HG03432 (cell line): ENCODE data around the gene SUPT6H.
"Not testable (repeated sequence)": the region's sequence is repeated elsewhere in the genome, so short reads cannot be mapped to it uniquely, and the experiment has no call there.

Source experiments
- ATAC-seq: cut with Tn5 transposase; IDR thresholded peaks from one replicate; pipeline ENCODE4 v1.9.1; 2021; ENCODE audit warnings: mild to moderate bottlenecking, moderate library complexity; ENCODE audit not compliant: unreplicated experiment

The SUPT6H gene

GRCh38 chr17:28646039-28646754 lies 15.8 kb upstream of the SUPT6H start:
- no peak for ATAC-seq

GRCh38 chr17:28648698-28649097 lies 13.3 kb upstream of the SUPT6H start:
- ATAC-seq = no peak

- no peak for ATAC-seq
These were observed 6.8 kb upstream of the SUPT6H start for GRCh38 chr17:28655160-28655559.

- no peak for ATAC-seq
These were observed 4.2 kb upstream of the SUPT6H start for GRCh38 chr17:28657756-28658155.

GRCh38 chr17:28658342-28658741 lies 3.7 kb upstream of the SUPT6H start:
- ATAC-seq = not testable (repeated sequence)

GRCh38 chr17:28658766-28659496 lies 3.1 kb upstream of the SUPT6H start:
- ATAC-seq = not testable (repeated sequence)

GRCh38 chr17:28659497-28659881 lies 2.5 kb upstream of the SUPT6H start:
- ATAC-seq = not testable (repeated sequence)

GRCh38 chr17:28662527-28662829 lies 473 bp downstream of the SUPT6H start:
- ATAC-seq = no peak

GRCh38 chr17:28663723-28664122 lies 1.7 kb downstream of the SUPT6H start:
- ATAC-seq = no peak

GRCh38 chr17:28665994-28666393 lies 4.0 kb downstream of the SUPT6H start:
- ATAC-seq = no peak

GRCh38 chr17:28667870-28668269 lies 5.9 kb downstream of the SUPT6H start:
- ATAC-seq = no peak

- ATAC-seq = no peak
These were observed 7.9 kb downstream of the SUPT6H start for GRCh38 chr17:28669918-28670317.

GRCh38 chr17:28675490-28675889 lies 13.5 kb downstream of the SUPT6H start:
- ATAC-seq = no peak

- ATAC-seq = no peak
These were observed 14.0 kb downstream of the SUPT6H start for GRCh38 chr17:28675980-28676379.

- ATAC-seq = no peak
These were observed 20.6 kb downstream of the SUPT6H start for GRCh38 chr17:28682655-28683054.

GRCh38 chr17:28684963-28685362 lies 23.0 kb downstream of the SUPT6H start:
- no peak for ATAC-seq

GRCh38 chr17:28685366-28685765 lies 23.4 kb downstream of the SUPT6H start:
- no peak for ATAC-seq

GRCh38 chr17:28686296-28686695 lies 24.3 kb downstream of the SUPT6H start:
- no peak for ATAC-seq

GRCh38 chr17:28688481-28688880 lies 26.5 kb downstream of the SUPT6H start:
- ATAC-seq = no peak

GRCh38 chr17:28689011-28689410 lies 27.0 kb downstream of the SUPT6H start:
- no peak for ATAC-seq

GRCh38 chr17:28693869-28694268 lies 31.9 kb downstream of the SUPT6H start:
- ATAC-seq = no peak

- no peak for ATAC-seq
These were observed 36.4 kb downstream of the SUPT6H start for GRCh38 chr17:28698253-28698941.
